Gastrocnemius medialis (tissue), 4 donors: ENCODE measurements around the gene FARP1.

ENCODE experiments used
- POLR2A ChIP-seq, 2 donors: fragments of 450-650 bp; IDR thresholded peaks; one replicate each; pipeline ENCODE4 v1.6.1; 2017; ENCODE audit warnings: antibody characterized with exemption in 2 of 2, mild to moderate bottlenecking in 2 of 2, moderate library complexity in 2 of 2
- TF ChIP-seq, protein P1 (sequence below), 5 experiments: fragments of 450-650 bp in 3 of 5; fragments of 200-600 bp in 2 of 5; sonication (generic) in 2 of 5; IDR thresholded peaks in 4 of 5; conservative IDR thresholded peaks in 1 of 5; 1 replicate in 4 of 5; 2 replicates in 1 of 5; pipeline ENCODE4 v1.5.1; 2016 to 2019; ENCODE audit warnings: antibody characterized with exemption in 5 of 5, mild to moderate bottlenecking in 3 of 5, moderate library complexity in 3 of 5

DNA sequence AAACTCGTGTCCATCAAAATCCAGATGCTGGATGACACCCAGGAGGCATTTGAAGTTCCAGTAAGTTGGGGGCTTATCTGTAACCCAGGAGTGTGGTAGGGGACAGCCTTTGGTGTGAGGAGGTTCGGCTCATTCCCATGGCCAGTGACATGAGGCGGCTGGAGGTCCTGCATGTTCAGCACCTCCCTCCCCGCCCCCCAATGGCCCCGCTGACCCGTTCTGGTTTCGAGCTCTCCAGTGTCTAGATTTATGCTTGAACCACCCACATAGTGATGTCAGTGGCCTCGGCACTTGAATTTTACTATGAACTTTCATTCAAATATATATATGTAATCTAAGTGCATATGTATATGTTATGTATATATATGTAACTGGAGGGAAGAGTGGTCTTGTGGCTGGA, 70.5 kb downstream of the FARP1 start:
- TF ChIP-seq, protein P1, sequence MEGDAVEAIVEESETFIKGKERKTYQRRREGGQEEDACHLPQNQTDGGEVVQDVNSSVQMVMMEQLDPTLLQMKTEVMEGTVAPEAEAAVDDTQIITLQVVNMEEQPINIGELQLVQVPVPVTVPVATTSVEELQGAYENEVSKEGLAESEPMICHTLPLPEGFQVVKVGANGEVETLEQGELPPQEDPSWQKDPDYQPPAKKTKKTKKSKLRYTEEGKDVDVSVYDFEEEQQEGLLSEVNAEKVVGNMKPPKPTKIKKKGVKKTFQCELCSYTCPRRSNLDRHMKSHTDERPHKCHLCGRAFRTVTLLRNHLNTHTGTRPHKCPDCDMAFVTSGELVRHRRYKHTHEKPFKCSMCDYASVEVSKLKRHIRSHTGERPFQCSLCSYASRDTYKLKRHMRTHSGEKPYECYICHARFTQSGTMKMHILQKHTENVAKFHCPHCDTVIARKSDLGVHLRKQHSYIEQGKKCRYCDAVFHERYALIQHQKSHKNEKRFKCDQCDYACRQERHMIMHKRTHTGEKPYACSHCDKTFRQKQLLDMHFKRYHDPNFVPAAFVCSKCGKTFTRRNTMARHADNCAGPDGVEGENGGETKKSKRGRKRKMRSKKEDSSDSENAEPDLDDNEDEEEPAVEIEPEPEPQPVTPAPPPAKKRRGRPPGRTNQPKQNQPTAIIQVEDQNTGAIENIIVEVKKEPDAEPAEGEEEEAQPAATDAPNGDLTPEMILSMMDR (IDR thresholded peaks at IDR 0.05 in 4 of 5, conservative IDR thresholded peaks at IDR 0.05 in 1 of 5) = no peak
- no peak for TF ChIP-seq POLR2A (IDR thresholded peaks at IDR 0.05)
